IPS DF 19.7 (cell line): ENCODE data around the gene RHCE.
"Not testable (repeated sequence)": the region's sequence is repeated elsewhere in the genome, so short reads cannot be mapped to it uniquely, and the experiment has no call there.

ENCODE experiments used
- DNase-seq: peaks from one replicate; pipeline ENCODE4 v3.0.0-alpha.2; 2013; ENCODE audit warnings: low read depth, low spot score

The RHCE gene

GRCh38 chr1:25432749-25433388 is 12.2 kb upstream of the RHCE start:
- no peak for DNase-seq

GRCh38 chr1:25431955-25432719 is 11.5 kb upstream of the RHCE start:
- no peak for DNase-seq

DNA sequence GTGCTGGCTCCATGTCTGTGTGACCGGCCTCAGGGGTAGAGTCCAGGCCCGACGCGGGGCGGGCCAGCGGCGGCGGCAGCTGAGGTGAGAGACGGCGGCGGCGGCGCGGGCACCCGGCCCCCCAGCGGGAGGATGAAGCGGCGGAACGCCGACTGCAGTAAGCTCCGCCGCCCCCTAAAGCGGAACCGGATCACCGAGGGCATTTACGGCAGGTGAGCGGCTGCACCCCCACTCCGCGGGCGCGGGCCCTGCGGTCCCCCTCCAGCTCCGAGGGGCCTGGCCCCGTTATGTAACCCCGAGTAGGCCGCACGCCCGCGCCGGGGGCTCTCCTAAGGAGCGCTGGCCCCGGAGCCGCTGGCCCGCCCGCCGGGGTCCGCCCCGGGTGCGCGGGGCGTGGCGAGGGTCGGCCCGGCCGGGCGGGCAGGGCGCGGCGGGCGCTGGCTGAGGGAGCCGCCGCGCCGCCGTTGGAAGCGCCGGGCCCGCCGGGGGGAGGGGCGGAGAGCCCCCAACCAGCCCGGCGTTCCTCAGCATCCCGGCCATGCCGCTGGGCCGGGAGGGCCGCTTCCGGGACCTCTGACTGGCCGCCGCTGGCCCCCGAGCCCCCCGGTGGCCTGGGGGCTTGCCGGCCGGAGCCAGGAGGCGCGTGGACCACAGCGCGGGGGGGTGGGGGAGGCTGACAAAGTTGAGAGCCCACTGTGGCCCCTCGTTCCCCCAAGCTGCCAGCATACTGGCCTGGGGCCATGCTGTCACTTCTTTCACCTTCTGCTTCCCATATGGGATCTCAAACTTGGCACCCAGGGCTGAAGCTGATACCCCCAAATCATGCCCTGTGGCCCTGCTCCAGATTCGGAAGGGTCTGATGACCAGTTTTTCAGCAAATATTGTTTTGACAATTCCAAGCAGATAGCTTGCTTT is 10.6 kb upstream of the RHCE start:
- DNase-seq: no peak

GRCh38 chr1:25430073-25430966 is 9.7 kb upstream of the RHCE start, which contains the start of gene MACO1:
MACO1 (plus strand) TSS chr1:25430897; CDS start chr1:25431099, 202 bp downstream.
- peak; percentile 70 for DNase-seq

DNA sequence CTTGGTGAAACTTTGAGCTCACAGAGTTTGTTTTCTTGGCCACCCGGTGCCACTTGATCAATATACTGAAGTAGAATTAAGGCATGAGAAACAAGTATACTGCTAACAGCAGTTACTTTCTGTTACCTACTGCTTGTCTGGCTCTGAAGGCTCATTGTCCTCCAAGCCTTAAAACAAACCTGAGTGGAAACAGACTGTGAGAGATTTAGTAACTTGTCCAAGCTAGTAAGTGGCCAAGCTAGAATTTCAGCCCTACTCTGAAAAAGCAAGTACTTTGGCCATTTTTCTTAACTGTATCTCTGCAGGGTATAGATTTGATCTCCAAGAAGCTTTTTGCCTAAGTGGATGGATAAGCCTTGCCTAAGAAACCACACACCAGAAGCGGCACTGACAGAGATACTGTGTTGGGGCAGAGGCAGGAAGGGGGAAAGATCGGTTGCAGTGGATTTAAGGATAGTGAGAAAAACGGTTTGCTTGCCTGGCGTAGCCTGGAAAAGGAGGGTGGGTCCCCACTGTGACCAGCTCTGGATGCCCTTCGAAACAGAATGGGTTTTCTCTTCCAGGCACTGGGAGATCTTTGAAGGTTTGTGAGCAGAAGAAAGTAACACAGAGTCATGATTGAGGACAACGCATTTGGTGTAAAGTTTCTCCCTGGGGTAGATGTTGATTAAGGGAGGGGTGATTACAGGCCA is 8.0 kb upstream of the RHCE start:
- no peak for DNase-seq

DNA sequence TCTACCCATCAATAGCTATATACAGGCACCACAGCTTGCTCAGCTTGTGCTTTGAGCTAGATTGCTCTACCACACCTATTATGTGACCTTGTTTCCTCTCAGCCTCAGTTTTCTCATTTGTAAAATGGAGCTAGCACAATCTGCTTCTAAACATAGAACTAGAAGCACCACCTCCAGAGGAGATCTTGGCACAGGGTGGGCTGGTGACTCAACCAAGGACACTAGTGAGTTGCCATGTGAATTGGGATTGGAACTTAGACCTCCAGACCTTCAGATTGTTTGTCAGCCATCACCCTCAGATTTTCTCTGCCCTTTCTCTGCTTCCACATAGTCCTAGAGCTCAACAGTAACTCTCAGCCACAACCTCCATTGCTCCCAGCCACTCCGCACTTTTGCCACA is 7.1 kb upstream of the RHCE start:
- DNase-seq: no peak

DNA sequence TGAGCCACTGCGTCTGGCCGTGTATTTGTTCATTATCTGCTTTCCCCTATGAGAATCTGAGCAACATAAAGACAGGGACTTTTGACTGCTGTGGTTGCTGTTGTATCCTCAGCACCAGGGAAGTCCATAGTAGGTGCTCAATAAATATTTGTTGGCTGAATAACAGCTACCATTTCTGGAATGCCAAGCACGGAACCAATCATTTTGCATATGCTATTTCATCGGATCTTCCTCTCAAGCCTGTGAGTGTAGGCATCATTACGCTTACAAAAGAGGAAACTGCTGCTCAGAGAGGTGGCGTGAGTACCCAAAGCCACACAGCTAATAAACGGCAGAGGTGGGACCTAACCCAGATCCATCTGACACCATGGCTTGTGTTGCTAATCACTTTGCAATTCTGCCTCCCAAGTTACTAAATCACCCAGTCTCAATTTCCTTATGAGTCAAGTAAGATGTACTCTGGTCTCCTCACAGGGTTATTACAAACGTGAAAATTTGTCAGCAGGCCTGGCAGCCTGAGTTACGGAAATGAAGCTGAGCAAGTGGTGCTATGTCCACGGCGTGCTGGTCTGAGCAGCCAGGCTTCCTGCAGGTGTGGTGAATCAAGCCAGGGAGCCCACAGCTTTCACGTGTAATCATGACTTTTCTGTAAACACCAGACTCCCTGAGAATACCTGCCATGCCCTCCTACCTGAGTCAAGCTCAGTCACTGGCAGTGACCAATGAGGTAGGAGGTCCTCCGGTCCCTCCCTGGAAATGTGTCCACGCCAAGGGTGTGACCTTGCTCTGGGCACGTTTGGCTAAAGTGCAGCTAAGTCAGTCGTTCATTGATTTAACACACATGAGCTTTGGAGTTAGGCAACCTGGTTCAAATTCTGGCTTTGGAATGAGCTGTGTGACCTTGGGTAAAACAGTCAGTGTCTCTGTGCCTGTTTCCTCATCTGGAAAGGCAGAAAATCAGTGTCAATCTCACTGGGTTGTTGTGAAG is 4.8 kb upstream of the RHCE start:
- no peak for DNase-seq

DNA sequence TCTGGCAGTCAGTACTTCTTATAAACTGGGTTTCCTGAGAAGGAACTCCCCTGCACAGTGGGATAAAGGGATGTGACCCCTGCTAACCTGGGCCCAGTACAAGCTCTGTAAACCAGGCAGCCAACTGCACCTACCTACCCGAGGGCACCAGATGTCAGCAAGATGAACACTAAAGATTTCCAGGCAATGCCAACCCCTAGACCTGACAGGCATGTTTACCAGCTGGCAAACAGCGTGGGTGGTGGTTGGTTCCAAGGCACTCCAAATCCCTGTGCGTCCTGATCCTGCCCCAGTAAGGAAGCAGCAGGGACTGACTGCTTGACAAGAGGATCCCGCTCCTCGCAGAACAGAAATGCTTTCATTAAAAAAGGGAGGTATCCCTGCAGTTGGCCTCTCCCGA is 2.6 kb upstream of the RHCE start:
- DNase-seq: not testable (repeated sequence)

GRCh38 chr1:25419339-25419738 is 1.3 kb downstream of the RHCE start:
- DNase-seq: not testable (repeated sequence)

DNA sequence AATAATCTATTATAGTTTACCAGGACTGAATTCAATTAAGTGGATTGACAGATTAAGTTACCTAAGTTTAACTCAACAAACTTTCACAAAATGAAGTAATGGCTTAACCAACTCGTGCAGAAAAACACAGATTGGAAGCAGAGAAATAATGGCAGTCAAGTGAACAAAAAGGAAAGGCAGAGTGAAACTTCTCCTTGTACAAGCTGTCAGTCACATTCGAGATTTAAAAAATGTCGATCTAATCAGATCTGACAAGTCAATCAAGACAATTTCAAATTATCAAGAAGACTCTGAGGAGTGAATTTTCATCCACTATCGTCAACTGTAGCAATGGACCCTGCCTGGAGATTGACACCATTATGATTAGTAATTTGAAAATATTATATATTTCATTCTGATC is 3.3 kb downstream of the RHCE start:
- not testable (repeated sequence) for DNase-seq

DNA sequence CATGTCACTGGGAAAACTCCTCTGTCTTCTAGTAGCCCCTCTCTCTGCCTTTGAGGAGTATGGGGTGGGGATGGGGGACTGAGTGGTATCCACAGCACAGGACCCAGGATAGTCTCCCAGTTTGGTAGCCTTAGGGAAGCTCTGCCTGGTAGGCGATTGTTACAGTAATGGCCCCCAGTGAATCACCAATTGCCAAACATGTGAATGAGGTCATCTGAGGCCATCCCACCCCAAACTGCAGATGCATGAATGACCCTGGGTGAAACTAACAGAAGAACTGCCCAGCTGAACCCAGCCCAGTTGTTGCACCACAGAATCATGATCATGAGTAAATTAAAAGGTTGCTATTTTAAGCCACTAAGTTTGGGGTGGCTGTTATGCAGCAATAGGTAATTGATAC is 6.0 kb downstream of the RHCE start:
- not testable (repeated sequence) for DNase-seq

DNA sequence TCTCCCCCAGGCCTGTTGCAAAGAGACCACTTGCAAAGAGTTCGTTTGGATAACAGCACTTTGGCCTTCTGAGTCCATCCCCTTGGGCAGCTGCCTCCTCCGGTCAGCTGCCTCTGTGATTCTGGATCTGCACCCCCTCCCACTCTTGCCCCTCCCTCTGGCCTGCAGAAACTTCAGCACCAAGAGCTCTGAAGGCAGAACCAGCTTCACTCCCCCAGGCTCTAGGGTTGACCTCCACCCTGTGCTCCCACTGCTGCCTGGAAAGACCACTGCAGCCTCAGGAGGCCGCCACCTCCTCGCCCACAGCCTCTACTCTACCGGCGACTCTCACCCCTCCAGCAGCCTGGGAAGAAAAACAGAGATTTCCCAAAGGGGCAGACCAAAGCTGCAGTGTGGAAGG is 6.5 kb downstream of the RHCE start:
- DNase-seq: not testable (repeated sequence)

DNA sequence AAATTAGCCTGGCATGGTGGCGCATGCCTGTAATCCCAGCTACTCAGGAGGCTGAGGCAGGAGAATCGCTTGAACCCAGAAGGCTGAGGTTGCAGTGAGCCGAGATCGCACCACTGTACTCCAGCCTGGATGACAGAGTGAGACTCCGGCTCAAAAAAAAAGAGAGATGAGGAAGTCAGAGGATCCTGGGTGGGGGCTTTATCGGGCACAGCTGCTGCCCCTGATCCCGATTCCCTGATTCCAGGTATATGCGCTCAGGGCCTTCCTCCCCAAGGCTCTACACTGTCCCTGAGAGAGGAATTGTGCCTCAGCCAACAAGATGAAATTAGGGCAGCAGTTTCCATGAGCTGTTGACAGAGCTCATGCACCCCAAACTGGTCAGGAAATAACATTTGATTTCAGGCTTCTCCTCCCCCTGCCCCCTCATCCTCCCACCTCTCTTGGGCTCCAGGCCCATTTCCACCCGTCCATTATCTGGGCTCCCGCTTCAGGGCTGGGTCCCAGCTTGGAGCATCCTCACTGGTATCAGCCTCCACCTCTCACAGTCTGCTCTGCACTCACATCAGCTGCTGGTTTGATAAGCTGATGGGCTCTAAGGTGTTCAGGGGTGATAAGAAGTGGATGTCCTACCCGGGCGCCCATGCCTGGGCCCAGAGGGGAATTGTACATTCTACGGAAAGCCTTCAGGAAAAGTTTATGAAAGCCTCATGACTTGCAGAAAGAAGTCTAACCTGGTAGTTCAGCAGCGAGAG is 7.6 kb downstream of the RHCE start:
- DNase-seq: not testable (repeated sequence)

DNA sequence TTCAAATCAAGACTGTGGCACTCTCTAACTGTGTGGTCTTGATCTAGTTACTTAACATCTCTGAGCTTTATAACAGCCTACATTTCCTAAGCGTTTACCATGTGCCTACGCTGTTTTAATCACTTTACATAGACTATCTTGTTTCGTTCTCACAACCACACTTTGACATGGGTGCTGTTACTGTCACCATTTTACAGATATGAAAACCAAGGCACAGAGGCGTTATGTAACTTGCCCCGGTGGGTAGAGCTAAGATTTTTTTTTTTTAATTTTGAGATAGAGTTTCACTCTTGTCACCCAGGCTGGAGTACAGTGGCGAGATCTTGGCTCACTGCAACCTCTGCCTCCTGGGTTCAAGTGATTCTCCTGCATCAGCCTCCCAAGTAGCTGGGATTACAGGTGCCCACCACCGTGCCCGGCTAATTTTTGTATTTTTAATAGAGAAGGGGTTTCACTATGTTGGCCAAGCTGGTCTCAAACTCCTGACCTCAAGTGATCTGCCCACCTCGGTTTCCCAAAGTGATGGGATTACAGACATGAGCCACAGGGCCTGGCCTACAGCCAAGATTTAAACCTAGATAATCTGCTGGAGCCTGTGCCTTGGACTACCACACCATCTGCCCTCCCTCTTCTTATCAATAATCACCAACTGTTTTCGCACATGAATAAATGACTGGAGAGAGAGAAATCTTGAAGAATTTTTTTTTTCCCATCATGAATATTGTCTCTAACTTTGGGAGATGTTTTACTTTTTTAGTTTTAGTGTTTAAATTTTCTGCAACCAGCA is 10.8 kb downstream of the RHCE start:
- DNase-seq: not testable (repeated sequence)

DNA sequence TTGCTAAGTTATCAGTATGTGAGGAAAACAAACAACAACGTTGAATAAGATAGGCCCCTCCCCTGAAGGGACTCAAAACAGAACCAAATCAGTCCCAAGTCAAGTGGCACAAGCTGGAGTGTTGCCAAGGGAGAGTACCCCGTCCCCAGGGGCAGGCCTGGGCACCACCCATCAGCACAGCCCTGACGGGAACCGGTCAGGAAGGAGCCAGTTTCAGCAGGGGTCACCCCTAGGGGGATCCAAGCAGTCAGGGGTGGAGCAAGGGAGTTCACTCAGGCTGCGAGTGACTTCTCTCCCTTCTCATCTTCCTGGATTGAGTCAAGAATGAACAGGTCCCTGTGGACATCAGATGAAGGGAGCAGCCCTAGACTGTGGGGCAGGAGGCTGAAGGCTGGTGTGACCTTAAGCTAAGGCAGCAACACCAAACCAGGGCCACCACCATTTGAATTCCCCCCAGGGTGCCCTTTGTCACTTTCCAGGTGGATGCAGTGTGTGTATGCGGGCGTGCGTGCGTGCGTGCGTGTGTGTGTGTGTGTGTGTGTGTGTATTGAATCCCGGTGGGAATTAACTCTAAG is 14.8 kb downstream of the RHCE start:
- DNase-seq: not testable (repeated sequence)

DNA sequence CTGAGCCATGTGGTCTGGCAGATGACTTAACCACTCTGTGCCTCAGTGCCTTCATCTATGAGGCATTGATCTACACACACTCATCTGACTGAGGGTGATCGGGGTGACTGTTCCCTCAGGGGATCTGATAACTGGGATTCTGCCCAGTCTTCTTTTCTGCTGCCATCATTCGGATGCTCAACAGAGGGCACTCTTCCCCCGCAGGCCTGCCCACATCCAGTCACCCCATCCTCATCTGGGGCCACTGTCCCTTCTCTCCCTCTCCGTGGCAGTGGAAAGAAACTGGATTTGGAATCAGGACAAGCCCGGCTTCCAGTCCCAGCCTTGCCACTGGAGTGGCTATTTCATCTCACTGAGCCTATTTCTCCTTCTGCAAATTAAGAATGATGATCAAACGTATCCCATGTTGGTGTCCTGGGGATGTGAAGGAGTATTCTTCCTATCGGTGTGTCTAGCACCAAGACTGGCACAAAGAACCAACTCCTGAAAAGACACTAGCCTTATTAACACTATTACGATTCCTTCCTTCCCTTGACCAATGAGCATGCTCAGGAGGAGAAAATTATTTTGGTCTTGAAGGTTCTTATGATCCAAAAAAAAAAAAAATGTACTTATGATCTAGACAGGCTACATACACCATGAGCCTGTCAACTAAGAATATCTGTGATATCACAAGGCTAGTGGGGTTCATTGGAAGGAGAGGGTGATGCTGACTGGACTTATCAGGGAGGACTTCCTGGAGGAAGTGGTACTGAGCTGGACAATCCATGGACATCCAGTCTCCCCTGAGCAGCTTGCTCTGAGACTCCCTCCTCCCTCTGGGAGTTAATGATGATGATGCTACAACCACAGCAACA is 17.4 kb downstream of the RHCE start:
- DNase-seq: not testable (repeated sequence)
